ENCODE measurements around the gene DYNC1I1. TPM values are rescaled to one million over a fixed set of nuclear protein-coding genes. Genes with fewer than 3 reads are reported as not detected.

DYNC1I1 gene
- total and polyA plus RNA-seq, 2 of the 4 experiments (the other 2 are of a cell fraction) = under 0.01 to 0.15 TPM

GRCh38 chr7:95867309-95867708 is 95.0 kb downstream of the DYNC1I1 start:
- H3K4me3 ChIP-seq (ENCODE audit: insufficient read depth, low read depth, low read length) = no peak overlapping the region
- no peak overlapping the region for H3K4me2 ChIP-seq (ENCODE audit: low read depth, low read length)
- no peaks in the 10 kb centered on the region for H3K36me3 ChIP-seq (ENCODE audit: control insufficient read depth, insufficient read depth, low read length)
- no peaks in the 10 kb centered on the region for H3K27me3 ChIP-seq (ENCODE audit: control insufficient read depth, insufficient read depth, low read length)
- POLR2A ChIA-PET (ENCODE audit: unreplicated experiment) = no interaction called here
- no peak overlapping the region for H2AFZ ChIP-seq (replicated peaks; ENCODE audit: low read length, poor library complexity)
- no peak overlapping the region for H2BK120ac ChIP-seq (ENCODE audit: low read depth, low read length)
- H3K4me1 ChIP-seq (ENCODE audit: control insufficient read depth, insufficient read depth, low read length) = no peaks in the 10 kb centered on the region
- no peak overlapping the region for H3K56ac ChIP-seq (ENCODE audit: extremely low read depth, insufficient read depth, low read length)
- DNase-seq = no peak
- no peak overlapping the region for H3K14ac ChIP-seq (replicated peaks; ENCODE audit: low read depth, low read length)
- H3K23ac ChIP-seq (ENCODE audit: low read depth, low read length) = no peak overlapping the region
- H4K91ac ChIP-seq (ENCODE audit: insufficient read depth, low read depth, low read length) = no peak overlapping the region
- WGBS, 2 experiments (ENCODE audit: extremely low coverage in 2 of 2, insufficient read length in 1 of 2) = no CpG with 5 or more reads among the region's 3 CpGs
- no peak overlapping the region for H4K5ac ChIP-seq (ENCODE audit: low read depth, low read length)
- H4K8ac ChIP-seq (ENCODE audit: low read depth in 2 of 2, low read length in 2 of 2) = no peak overlapping the region
- no peak overlapping the region for H2BK20ac ChIP-seq (ENCODE audit: low read depth, low read length)
- CTCF ChIA-PET = no interaction called here
- no peak overlapping the region for H3K27ac ChIP-seq (ENCODE audit: insufficient read depth, low read length)
- H2BK5ac ChIP-seq (ENCODE audit: low read depth, low read length, poor library complexity, severe bottlenecking) = no peak overlapping the region
- no peaks in the 10 kb centered on the region for H3K79me1 ChIP-seq (ENCODE audit: low read depth in 1 of 2, low read length in 2 of 2)
- H2AK9ac ChIP-seq (replicated peaks; ENCODE audit: low read depth, low read length, poor library complexity) = no peak overlapping the region
- BruUV-seq (replicated peaks) = no TSS peak
- TF ChIP-seq RCOR1 (IDR thresholded peaks at IDR 0.05; ENCODE audit: insufficient replicate concordance, low read length) (no peak), RAD21 (IDR thresholded peaks at IDR 0.05; ENCODE audit: low read length) (no peak), CEBPB (IDR thresholded peaks at IDR 0.05; ENCODE audit: low read depth, low read length) (no peak), RFX5 (IDR thresholded peaks at IDR 0.05; ENCODE audit: low read depth, low read length) (no peak), CTCF (conservative IDR thresholded peaks at IDR 0.05; ENCODE audit: low read depth, low read length) (no peak)
- H4K20me1 ChIP-seq (ENCODE audit: insufficient read depth, low read length) = no peaks in the 10 kb centered on the region
- dilution Hi-C loops (cut with HindIII; ENCODE audit: low sequenced_read_pairs, unreplicated experiment) = no loop called here
- no peaks in the 10 kb centered on the region for H3K9me1 ChIP-seq (ENCODE audit: insufficient read depth, low read length)
- H3K18ac ChIP-seq (ENCODE audit: low read depth, low read length) = no peak overlapping the region
- intact Hi-C loops (cut with micrococcal nuclease) = no loop called here
- H3K4ac ChIP-seq (ENCODE audit: low read depth, low read length) = no peak overlapping the region
- H2BK15ac ChIP-seq (ENCODE audit: low read depth, low read length) = no peak overlapping the region
- no peak for ATAC-seq (ENCODE audit: low read depth)
- H2AK5ac ChIP-seq (ENCODE audit: low read depth, low read length) = no peak overlapping the region
- H3K9me3 ChIP-seq (ENCODE audit: control insufficient read depth, insufficient read depth, low read length) = no peaks in the 10 kb centered on the region
- in situ Hi-C loops (cut with MboI; ENCODE audit: low sequenced_read_pairs) = no loop called here
- no peak overlapping the region for H3K9ac ChIP-seq (ENCODE audit: low read depth, low read length)
